HG03520 (cell line): Measurements from ENCODE around the gene AGAP2.
A peak's percentile ranks its signal among the peaks of the same experiment; 100 is the strongest.

ENCODE experiments used
- ATAC-seq: cut with Tn5 transposase; IDR thresholded peaks from one replicate; pipeline ENCODE4 v1.9.1; 2021; ENCODE audit warnings: mild to moderate bottlenecking, moderate library complexity; ENCODE audit not compliant: unreplicated experiment

AGAP2 gene

DNA sequence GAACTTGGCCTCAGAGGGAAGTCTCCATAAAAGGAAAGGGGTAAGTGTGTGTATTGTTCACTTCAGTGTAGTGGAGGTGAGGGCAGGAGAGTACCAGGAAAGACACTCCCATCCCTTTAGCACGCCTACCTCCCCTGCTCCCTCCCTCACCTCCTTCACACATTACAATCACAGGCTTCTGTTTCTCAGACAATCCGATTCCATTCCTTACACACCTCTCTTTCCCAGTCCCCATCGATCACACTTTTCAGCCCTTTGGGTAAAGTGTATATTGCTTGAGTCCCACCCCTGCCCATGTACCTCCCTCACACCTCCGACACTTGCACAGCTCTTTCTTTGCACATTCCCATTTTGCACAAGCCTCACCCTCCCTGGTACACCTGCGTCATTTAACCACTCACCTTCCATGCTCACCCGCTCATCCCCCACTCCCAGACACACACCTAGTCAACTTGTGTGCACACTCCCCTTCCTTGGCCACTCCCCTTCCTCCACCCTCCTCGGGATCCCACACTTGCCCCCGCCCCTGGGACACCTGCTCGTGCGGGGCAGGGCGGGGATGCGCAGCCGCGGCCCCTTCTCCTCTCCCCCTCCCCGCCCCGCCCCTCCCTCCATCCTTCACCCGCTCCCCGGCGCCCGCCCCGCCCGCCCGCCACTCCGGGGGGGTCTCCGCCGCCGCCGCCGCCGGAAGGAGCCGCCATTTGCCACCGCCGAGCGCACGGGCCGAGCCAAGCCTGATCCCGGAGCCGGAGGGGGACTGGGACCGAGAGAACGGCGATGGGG lies 16.1 kb upstream of the AGAP2 start, which contains the start of gene MARCHF9:
Gene MARCHF9 (plus strand): TSS at position 693 of the 783 bp plus-strand sequence. CDS start 426 bp downstream, outside the sequence.
- ATAC-seq = no peak

DNA sequence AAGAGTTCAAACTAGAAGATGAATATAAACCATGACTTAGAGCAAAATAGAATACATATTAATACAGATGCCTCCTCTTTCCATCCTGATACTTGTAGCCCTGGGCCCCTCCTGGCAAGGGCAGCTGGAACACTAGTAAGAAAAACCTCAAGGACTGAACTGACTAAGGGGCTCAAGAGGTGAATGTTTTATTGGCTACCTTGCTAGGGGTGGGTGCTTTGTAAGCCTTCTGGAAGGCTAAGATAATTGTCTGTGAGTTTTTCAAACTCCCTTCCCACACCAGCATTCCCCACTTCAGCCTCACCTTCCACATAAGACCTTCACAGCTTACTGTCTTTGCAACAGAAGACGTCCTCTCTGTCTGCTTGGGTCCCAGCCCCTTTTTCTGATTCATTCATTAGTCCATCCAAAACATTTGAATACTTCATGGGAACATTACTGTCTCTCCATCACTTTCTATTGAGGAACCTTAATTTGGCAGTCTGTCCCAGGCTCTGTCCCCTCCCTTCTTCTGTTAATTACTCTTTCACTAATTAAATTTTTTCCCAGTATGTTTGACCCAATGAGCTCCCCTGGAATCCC lies 15.3 kb upstream of the AGAP2 start:
- ATAC-seq = no peak

DNA sequence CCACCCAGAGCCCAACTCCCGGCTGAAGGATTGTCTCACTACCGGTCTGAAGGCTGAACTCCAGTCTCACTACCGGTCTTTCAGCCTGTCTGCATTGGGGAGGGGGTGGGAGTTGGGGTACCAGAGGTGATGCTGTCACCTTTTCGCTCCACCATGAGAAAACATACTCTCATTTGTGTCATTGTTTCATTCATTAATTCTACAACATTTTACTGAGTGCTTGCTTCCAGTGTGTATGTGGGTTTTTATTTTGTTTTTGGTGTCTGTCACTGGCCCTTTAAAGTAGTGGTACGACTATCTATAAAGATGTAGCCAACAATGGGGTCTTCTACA lies 14.1 kb upstream of the AGAP2 start:
- no peak for ATAC-seq

DNA sequence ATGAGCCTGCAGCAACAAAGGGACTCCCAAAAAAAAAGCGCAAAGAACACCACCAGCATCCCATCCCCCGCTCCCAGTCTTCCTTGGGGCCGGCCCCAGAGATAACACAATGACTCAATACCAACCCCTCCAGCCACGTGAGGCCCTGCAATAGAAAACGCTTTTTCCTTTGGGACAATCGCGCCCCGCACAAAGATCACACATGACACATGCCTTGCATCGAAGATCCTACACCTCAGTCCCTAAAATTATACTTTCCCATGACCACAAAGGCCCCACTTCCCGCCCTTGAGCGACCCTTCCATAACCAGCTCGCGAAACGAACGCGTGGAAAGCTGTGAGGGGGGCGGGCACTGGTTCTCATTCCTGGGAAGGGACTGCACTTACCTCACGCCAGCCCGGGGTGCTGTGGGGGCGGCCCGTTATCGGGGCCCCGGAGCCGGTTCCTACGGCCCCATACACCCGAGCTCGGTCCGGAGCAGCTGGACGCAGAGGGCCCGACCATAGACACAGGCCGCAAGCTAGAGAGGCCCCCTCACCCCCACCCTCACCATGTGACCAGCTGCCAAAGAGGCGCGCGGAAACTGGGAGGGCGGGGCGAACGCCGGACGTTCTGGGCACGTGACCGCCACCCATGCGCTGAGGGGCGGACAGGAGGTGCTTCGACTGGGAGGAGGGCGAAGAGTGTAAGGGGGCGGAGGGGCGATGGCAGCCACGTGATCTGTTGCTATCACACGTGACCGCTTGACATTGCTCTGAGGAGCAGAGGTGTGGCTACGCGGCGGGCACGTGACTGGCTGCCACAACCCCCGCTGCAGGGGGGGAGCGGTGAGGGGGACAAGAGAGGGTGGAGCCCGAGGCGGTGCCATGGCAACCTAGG lies 13.5 kb upstream of the AGAP2 start, which contains the start of gene CDK4:
Gene CDK4 (minus strand): TSS at position 523 of the 880 bp plus-strand sequence. CDS start 593 bp downstream, outside the sequence.
- ATAC-seq = peak; percentile 65

GRCh38 chr12:57751432-57751787 lies 12.9 kb upstream of the AGAP2 start:
- ATAC-seq = no peak

- ATAC-seq = no peak
These were observed 12.3 kb upstream of the AGAP2 start for GRCh38 chr12:57750561-57751431.

GRCh38 chr12:57749061-57749460 lies 10.5 kb upstream of the AGAP2 start:
- ATAC-seq = no peak

- ATAC-seq = no peak
These were observed 7.5 kb upstream of the AGAP2 start for GRCh38 chr12:57746025-57746424.

DNA sequence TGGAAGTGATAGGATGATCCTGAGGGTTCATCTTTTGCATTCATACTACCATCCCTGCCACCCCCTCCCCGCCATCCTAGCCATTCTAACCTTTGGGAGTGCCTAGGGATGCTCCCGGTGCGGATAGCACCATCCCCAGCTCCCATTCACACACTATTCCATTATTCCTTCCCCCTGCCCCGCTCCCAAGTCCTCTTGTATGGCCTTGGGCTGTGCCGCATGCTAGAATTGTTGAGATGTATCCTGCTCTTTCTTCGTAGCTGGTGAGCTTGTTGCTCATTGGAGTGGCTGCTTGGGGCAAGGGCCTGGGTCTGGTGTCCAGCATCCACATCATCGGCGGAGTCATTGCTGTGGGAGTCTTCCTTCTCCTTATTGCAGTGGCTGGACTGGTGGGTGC lies 6.9 kb upstream of the AGAP2 start:
- ATAC-seq = no peak

- peak; percentile 71 for ATAC-seq
These were observed 6.4 kb upstream of the AGAP2 start, which contains the start of gene TSPAN31 for GRCh38 chr12:57744777-57745484. TSS of gene TSPAN31 (plus strand) at chr12:57745039. CDS start at chr12:57745155, 116 bp downstream.

- peak; percentile 32 for ATAC-seq
These were observed 5.7 kb upstream of the AGAP2 start for GRCh38 chr12:57744194-57744776.

DNA sequence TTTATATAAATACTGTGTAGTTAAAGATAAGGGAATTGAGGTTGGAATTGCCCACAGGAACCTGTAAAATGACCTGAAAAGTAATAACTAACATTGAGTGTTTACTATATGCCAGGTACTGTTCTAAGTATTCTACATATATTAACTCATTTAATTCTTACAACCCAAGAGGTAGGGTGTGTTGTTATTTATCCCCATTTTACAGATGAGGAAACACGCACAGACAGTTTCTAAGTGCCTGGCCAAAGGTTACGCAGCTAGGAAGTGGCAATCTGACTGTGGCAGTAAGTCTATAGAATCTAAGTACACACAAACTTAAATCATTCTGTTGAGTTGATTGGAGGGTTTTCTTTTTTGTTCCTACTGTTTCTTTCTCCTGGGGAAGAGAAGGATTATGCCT lies 5.2 kb upstream of the AGAP2 start:
- ATAC-seq = no peak

GRCh38 chr12:57741844-57742738 lies 3.5 kb upstream of the AGAP2 start:
- ATAC-seq = peak; percentile 55

- no peak for ATAC-seq
These were observed 2.9 kb upstream of the AGAP2 start for GRCh38 chr12:57741413-57741789.

DNA sequence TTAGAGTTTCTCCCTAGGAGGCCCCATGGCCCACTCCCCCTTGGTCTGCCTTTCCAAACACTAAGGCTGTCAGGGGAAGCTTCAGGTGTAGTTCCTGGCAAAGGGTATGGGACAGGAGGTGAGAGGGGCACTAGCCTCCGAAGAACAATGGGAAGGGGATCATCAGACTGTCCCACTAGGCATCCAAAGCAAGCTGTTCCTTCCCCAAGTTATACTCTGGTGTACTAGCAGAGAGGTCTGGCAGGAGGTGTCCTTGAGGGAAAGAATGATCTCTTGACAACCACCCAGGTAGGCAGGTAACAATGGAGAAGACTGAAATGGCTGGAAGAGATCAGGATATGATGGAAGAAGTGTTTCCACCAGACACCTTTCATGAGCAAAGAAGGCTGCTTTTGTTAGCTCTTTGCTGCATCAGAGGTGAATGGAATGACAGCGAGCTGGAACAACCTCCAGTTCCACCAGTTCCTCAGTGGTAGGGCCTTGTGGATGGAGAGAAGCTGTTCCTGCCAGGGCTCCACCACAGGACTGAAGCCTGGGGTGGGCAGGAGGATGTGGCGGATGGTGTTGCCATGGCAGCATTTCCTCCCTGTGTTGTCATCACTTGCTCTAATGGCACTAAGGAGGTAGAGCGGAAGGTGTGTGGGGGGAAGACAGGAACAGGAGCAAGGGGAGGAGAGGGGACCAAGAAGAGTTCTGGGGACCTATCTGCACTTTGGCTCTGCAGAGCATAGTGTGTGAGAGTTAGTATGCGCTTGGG lies 2.3 kb upstream of the AGAP2 start:
- ATAC-seq = peak; percentile 31

- no peak for ATAC-seq
These were observed 1.5 kb upstream of the AGAP2 start for GRCh38 chr12:57739914-57740538.

- no peak for ATAC-seq
These were observed 845 bp upstream of the AGAP2 start for GRCh38 chr12:57739387-57739786.
